GDM1 (cell line): ENCODE data around the gene FOXD3.

Source experiments
- DNase-seq: peaks from one replicate; lab custom pipeline; 2025; lab: John Stamatoyannopoulos, UW

Gene FOXD3

DNA sequence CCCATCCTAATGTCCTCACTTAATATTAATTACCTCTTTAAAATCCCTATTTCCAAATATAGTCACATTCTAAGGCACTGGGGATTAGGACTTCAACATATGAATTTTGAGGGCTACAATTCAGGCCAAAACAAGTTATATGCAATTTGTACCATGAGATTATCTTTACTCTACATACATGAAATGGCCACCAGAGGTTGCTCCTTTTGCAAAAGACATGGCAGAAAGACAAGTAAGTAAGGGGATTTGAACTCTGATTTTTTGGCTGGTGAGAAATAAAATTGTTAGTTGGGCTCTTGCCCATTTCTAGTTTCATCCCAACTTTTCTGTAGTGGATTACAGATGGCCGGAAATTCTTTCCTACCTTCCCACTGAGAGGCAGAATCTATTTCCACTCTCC lies 40.2 kb downstream of the FOXD3 start:
- no peak for DNase-seq

DNA sequence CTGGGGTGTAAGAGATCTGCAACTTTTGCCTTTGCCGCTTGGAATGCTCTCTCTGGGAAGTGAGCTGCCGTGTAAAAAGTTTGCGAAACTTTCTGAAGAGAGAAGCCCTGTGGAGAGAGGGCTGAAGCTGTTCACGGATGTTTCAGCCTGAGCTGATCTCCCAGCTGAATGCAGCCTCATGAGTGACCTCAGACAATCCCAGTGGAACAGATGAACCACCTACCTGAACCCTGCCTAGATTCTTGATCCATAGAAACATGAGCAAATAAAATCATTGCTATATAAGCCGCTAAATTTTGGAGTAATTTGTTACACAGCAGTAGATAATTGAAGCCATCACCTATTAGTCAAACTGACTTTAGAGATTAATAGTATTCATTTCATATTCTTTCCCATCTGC lies 40.6 kb downstream of the FOXD3 start:
- no peak for DNase-seq

DNA sequence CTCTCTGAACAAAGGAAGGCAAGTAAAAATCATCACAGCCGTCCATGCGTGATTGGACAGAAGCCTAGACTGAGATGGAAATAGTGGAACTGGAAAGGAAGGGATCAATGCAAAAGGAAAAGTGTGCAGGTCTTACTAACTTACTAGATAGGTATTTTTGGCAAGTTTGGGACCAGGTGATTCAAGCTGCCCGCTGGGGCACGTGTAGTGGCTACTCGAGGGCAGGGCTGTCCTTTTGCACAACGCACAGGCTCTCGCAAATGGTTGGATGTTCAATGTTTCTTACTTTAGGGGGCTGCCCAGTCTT lies 44.5 kb downstream of the FOXD3 start:
- DNase-seq = no peak

DNA sequence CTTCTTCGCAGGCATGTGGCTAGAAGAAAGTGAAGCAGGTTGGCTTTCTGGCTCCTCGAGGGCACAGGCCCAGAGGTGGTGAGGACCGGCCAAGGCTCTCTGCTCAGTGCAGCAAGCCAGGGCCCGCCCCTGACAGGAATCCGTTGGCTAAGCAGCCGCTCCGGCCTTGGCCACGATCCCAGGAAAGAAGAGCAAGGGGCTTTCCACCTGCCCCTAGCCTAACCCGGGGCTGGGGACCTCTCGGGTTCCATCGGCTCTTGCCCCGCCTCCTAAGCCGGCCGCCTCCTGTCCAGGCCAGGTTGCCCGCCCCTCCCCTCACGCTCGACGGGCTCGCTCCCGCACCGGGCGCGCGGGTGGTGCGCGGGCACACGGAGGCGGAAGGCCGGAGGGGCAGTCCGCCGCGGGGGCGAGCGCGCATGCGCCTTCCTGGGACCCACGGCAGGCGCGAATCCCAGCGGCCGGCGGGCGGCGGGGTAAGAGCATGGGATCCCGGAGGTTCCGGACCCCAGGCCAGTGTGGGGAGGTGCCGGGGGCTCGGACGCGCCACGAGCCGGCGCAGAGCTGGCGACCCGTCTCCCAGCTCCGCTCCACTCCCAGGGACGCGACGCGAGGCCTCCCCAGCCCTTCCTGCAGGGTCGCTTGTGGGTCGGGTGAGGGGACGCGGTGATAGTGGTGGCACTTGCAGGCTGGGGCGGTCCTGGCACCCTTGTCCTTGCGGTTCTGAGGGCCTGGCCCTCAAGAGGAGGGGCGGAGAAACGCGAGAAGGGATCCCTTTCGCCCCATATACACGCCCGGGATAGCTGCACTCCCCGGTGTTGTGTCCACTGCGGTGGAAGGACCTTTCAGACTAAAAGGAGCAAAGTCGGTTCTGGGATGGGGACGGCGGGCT lies 45.1 kb downstream of the FOXD3 start, which contains the start of gene ALG6:
TSS of gene ALG6 (plus strand) at position 413 of the 889 bp plus-strand sequence. CDS start 3,351 bp downstream, outside the sequence.
- peak; percentile 93 for DNase-seq

DNA sequence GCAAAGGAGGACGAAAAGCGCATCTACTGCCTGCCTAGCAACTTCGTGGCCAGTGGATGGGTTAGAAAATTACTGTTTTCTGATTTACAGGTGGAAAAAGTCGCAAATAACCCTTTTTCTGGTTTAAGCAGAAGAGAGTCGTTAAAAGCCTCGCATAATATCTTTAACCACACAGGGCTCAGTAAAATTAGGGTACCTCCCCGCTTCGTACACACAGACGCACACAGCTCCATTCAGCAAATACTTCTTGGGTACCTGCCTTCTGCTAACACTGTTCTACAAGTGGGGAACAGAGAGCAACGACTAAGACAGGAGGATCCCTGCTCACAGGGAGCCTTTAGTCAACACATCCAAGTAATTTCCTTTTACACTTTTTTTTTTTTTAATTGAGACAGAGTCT lies 45.8 kb downstream of the FOXD3 start:
- no peak for DNase-seq
